K562 (cell line): Measurements from ENCODE around the gene APOM. TPM values are rescaled to one million over a fixed set of nuclear protein-coding genes. Genes with fewer than 3 reads are reported as not detected.

Experiments used
- HCFC1 ChIP-seq: IDR thresholded peaks from 2 replicates; pipeline ENCODE4 v1.6.1; 2012; ENCODE audit warnings: low read depth, low read length, improper control_type of control experiment
- HSF4 ChIP-seq: fragments of 250-450 bp; sonication (Bioruptor Pico); IDR thresholded peaks from 2 replicates; pipeline ENCODE4 v2.1.2; 2022; ENCODE audit warnings: mild to moderate bottlenecking, moderate library complexity, borderline replicate concordance
- MEF2A ChIP-seq: IDR thresholded peaks from 2 replicates; pipeline ENCODE4 v1.6.1; 2011; ENCODE audit warnings: low read depth, mild to moderate bottlenecking, low read length, moderate library complexity; ENCODE audit not compliant: control insufficient read depth
- NFIX ChIP-seq: fragments of 250-450 bp; sonication (Bioruptor Pico); IDR thresholded peaks from 2 replicates; pipeline ENCODE4 v1.4.0; 2020; ENCODE audit warnings: low read depth, mild to moderate bottlenecking, moderate library complexity
- NR4A1 ChIP-seq, 2 experiments: fragments of 250-450 bp in 1 of 2; fragments of 450-650 bp in 1 of 2; sonication (Bioruptor Pico) in 1 of 2; IDR thresholded peaks; 2 replicates each; pipeline versions ENCODE4 v1.4.0 to v1.6.1; 2016 to 2020; ENCODE audit warnings: mild to moderate bottlenecking in 2 of 2, missing compliant biosample characterization in 1 of 2, missing genetic modification characterization in 1 of 2, moderate library complexity in 1 of 2
- POLR2B ChIP-seq: fragments of 450-650 bp; IDR thresholded peaks from 2 replicates; pipeline ENCODE4 v1.6.1; 2018; ENCODE audit warnings: low read depth; ENCODE audit not compliant: partially characterized antibody
- VEZF1 ChIP-seq: fragments of 200-800 bp; sonication (Bioruptor generic); IDR thresholded peaks from 2 replicates; pipeline ENCODE4 v1.6.1; 2017; ENCODE audit warnings: missing genetic modification characterization, missing compliant biosample characterization
- ZBTB11 ChIP-seq, 3 experiments: fragments of 200-800 bp in 1 of 3; fragments of 250-450 bp in 1 of 3; fragments of 450-650 bp in 1 of 3; sonication (Bioruptor Pico) in 1 of 3; sonication (Bioruptor generic) in 1 of 3; formaldehyde crosslinking in 1 of 3; IDR thresholded peaks; 2 replicates each; pipeline versions ENCODE4 v1.6.1 to v1.8.0; 2016 to 2022; ENCODE audit warnings: mild to moderate bottlenecking in 2 of 3, missing genetic modification characterization in 2 of 3, missing compliant biosample characterization in 1 of 3, moderate library complexity in 1 of 3
- ZBTB17 ChIP-seq: fragments of 450-650 bp; formaldehyde crosslinking; IDR thresholded peaks from 2 replicates; pipeline ENCODE4 v1.4.0; 2020; ENCODE audit warnings: mild to moderate bottlenecking
- ZKSCAN8 ChIP-seq: fragments of 200-800 bp; sonication (Bioruptor generic); IDR thresholded peaks from 2 replicates; pipeline ENCODE4 v1.6.1; 2016; ENCODE audit warnings: missing genetic modification characterization, missing compliant biosample characterization
- ZNF124 ChIP-seq: sonication (generic); formaldehyde crosslinking; IDR thresholded peaks from 2 replicates; pipeline ENCODE4 v1.8.1; 2022; ENCODE audit warnings: missing genetic modification reagents
- ZNF232 ChIP-seq: sonication (generic); formaldehyde crosslinking; IDR thresholded peaks from 2 replicates; pipeline ENCODE4 v1.8.0; 2022; ENCODE audit warnings: mild to moderate bottlenecking, missing genetic modification reagents
- polyA plus RNA-seq, 8 experiments: library from polyadenylated mRNA; depleted of rRNA in 4 of 8; stranded (reverse) in 5 of 8; unstranded in 3 of 8; fragments of >200 nt; fragmentation: Nextera tagmentation in 2 of 8; fragmentation: Illumina TruSeq in 1 of 8; extraction: Ambion mirVana in 2 of 8; extraction: Trizol in 1 of 8; gene quantifications; 2 replicates each; pipeline versions ENCODE4 v1.2.1 to v1.2.3, GENCODE V29; 2011 to 2014; ENCODE audit warnings: inconsistent platforms in 1 of 8, missing spikeins in 1 of 8
- total RNA-seq, 7 experiments: library from RNA; depleted of rRNA in 6 of 7; stranded (reverse); fragments of >200 nt in 6 of 7; fragmentation: Illumina TruSeq in 2 of 7; extraction: Trizol in 2 of 7; gene quantifications; 2 replicates each; pipeline versions ENCODE4 v1.2.1 to v1.2.3, GENCODE V29; 2011 to 2021; ENCODE audit warnings: low replicate concordance in 1 of 7
- TF ChIP-seq, protein P1 (sequence below), 2 experiments: fragments of 200-800 bp in 1 of 2; sonication (Bioruptor generic) in 1 of 2; sonication (generic) in 1 of 2; formaldehyde crosslinking in 1 of 2; IDR thresholded peaks in 1 of 2; conservative IDR thresholded peaks in 1 of 2; 2 replicates each; pipeline versions ENCODE4 v1.5.0 to v1.6.1; 2016 to 2020; ENCODE audit warnings: missing compliant biosample characterization in 1 of 2, missing genetic modification characterization in 1 of 2, missing genetic modification reagents in 1 of 2
- TF ChIP-seq, protein P2 (sequence below): fragments of 250-450 bp; sonication (Bioruptor Pico); IDR thresholded peaks from 2 replicates; pipeline ENCODE4 v1.4.0; 2020; ENCODE audit warnings: mild to moderate bottlenecking
- TF ChIP-seq, protein P3 (sequence below): fragments of 450-650 bp; IDR thresholded peaks from one replicate; pipeline ENCODE4 v1.6.1; 2018; ENCODE audit warnings: mild to moderate bottlenecking, moderate library complexity; ENCODE audit not compliant: partially characterized antibody

The APOM gene
- total and polyA plus RNA-seq, 9 of the 15 experiments (the other 6 are each of a cell fraction or from before 2014, with no cell fraction given): 5.7 to 24.3 (median 10.4) TPM

GRCh38 chr6:31663961-31664789 is 8.5 kb downstream of the APOM start (continued):
- TF ChIP-seq ZBTB11 (CRISPR knock-in tag; IDR thresholded peaks at IDR 0.05): 0 out of 6 replicates have a peak, but pooled peaks of 1 of the 3 experiments have one; percentile 10
- TF ChIP-seq MEF2A: no peak
- TF ChIP-seq HSF4: no peak
- TF ChIP-seq ZKSCAN8 (CRISPR knock-in tag): no peak
- peak; percentile 57 for TF ChIP-seq POLR2B
- TF ChIP-seq ZNF124: no peak
- TF ChIP-seq, protein P1, sequence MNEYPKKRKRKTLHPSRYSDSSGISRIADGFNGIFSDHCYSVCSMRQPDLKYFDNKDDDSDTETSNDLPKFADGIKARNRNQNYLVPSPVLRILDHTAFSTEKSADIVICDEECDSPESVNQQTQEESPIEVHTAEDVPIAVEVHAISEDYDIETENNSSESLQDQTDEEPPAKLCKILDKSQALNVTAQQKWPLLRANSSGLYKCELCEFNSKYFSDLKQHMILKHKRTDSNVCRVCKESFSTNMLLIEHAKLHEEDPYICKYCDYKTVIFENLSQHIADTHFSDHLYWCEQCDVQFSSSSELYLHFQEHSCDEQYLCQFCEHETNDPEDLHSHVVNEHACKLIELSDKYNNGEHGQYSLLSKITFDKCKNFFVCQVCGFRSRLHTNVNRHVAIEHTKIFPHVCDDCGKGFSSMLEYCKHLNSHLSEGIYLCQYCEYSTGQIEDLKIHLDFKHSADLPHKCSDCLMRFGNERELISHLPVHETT (CRISPR knock-in tag; conservative IDR thresholded peaks at IDR 0.05 in 1 of 2, IDR thresholded peaks at IDR 0.05 in 1 of 2): no peak
- 0 out of 2 replicates have a peak, but pooled peaks have one; percentile 41 for TF ChIP-seq ZBTB17 (CRISPR knock-in tag)
- no peak for TF ChIP-seq NFIX
- TF ChIP-seq, protein P2, sequence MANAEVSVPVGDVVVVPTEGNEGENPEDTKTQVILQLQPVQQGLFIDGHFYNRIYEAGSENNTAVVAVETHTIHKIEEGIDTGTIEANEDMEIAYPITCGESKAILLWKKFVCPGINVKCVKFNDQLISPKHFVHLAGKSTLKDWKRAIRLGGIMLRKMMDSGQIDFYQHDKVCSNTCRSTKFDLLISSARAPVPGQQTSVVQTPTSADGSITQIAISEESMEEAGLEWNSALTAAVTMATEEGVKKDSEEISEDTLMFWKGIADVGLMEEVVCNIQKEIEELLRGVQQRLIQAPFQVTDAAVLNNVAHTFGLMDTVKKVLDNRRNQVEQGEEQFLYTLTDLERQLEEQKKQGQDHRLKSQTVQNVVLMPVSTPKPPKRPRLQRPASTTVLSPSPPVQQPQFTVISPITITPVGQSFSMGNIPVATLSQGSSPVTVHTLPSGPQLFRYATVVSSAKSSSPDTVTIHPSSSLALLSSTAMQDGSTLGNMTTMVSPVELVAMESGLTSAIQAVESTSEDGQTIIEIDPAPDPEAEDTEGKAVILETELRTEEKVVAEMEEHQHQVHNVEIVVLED (CRISPR knock-in tag): no peak
- TF ChIP-seq HCFC1: no peak; the same call in 1 of the 2 replicates
- TF ChIP-seq, protein P3, sequence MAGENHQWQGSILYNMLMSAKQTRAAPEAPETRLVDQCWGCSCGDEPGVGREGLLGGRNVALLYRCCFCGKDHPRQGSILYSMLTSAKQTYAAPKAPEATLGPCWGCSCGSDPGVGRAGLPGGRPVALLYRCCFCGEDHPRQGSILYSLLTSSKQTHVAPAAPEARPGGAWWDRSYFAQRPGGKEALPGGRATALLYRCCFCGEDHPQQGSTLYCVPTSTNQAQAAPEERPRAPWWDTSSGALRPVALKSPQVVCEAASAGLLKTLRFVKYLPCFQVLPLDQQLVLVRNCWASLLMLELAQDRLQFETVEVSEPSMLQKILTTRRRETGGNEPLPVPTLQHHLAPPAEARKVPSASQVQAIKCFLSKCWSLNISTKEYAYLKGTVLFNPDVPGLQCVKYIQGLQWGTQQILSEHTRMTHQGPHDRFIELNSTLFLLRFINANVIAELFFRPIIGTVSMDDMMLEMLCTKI: no peak
- TF ChIP-seq VEZF1 (CRISPR knock-in tag): no peak
- no peak for TF ChIP-seq NR4A1 (CRISPR knock-in tag; IDR thresholded peaks at IDR 0.05)
- TF ChIP-seq NR4A1 (tag; IDR thresholded peaks at IDR 0.05): peak; percentile 15; the same call in 1 of the 2 replicates
- no peak for TF ChIP-seq ZNF232 (CRISPR knock-in tag)
